Parathyroid adenoma (tissue), 2 donors: Measurements from ENCODE around the gene ISCU.

ENCODE experiments used
- H2AFZ ChIP-seq: fragments of 300-600 bp; sonication (generic); one replicate; pipeline ENCODE4 v1.7.0; 2017; ENCODE audit warnings: antibody characterized with exemption, mild to moderate bottlenecking
- H3K27ac ChIP-seq: fragments of 300-600 bp; sonication (generic); one replicate; pipeline ENCODE4 v1.7.0; 2017
- H3K27me3 ChIP-seq: fragments of 300-600 bp; sonication (generic); one replicate; pipeline ENCODE4 v1.7.0; 2017; ENCODE audit warnings: low read length; ENCODE audit not compliant: control insufficient read depth, insufficient read depth
- H3K36me3 ChIP-seq: fragments of 300-600 bp; sonication (generic); one replicate; pipeline ENCODE4 v1.7.0; 2017; ENCODE audit warnings: low read length; ENCODE audit not compliant: control insufficient read depth, insufficient read depth
- H3K4me1 ChIP-seq: fragments of 300-600 bp; sonication (generic); one replicate; pipeline ENCODE4 v1.7.0; 2017; ENCODE audit warnings: control low read depth
- H3K4me2 ChIP-seq: fragments of 300-600 bp; sonication (generic); one replicate; pipeline ENCODE4 v1.7.0; 2017; ENCODE audit warnings: low read length
- H3K4me3 ChIP-seq: fragments of 300-600 bp; sonication (generic); one replicate; pipeline ENCODE4 v1.7.0; 2017; ENCODE audit warnings: low read depth, low read length
- H3K79me2 ChIP-seq: fragments of 300-600 bp; sonication (generic); one replicate; pipeline ENCODE4 v1.7.0; 2017; ENCODE audit warnings: control low read depth
- H3K9ac ChIP-seq: fragments of 300-600 bp; sonication (generic); one replicate; pipeline ENCODE4 v1.7.0; 2017; ENCODE audit warnings: mild to moderate bottlenecking
- H3K9me3 ChIP-seq: fragments of 300-600 bp; sonication (generic); one replicate; pipeline ENCODE4 v1.7.0; 2017; ENCODE audit warnings: low read length; ENCODE audit not compliant: control insufficient read depth
- TF ChIP-seq, protein P1 (sequence below): fragments of 300-600 bp; sonication (generic); IDR thresholded peaks from one replicate; pipeline ENCODE4 v1.7.0; 2017; ENCODE audit warnings: antibody characterized with exemption, mild to moderate bottlenecking
- donor health status: primary hyperparathyroidism.

ISCU gene

DNA sequence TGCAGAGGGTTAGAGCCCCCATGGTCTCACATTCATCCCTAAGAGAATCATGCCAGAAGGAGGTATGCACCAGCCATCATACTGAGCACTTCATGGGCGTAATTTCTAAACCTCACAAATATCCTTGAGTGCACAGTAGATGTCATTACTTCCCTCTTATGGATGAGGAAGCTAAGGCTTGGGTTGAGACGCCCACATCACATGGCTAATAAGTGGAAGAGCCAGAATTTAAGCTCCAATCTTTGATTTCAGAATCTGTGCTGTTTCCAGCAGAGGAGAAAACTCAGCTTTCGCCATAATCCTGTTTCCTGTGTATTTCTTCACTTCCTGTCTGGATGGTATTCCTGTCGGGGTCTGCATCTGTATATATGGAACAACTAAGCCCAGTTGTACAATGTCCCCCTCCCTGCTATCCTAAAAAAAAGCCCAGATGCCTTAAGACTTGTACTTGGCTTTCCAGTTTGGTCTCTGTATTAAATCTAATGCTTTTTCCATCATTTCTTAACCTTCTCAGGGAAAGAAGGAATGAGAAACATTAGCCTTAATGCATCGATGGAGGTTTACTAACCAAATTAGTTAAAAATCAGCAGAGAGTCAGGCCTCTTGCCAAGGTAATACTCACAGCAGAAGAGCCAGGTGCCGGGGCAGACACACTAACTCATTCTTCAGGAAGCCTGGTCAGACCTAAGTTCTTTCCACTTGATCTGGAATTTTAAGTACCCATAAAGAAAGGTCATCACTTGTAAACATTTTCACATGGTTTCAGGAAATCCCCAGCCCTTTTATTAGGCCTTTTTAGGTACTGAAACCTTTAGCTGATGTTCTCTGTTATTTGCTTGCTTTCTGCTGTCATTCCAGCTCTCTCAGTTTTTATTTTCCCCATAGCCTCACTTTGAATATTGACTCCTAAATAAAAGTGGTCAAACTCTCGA is 5.3 kb downstream of the ISCU start:
- H3K4me2 ChIP-seq = no peak overlapping the region
- no peaks in the 10 kb centered on the region for H3K9me3 ChIP-seq
- H3K27ac ChIP-seq = no peak overlapping the region
- H3K27me3 ChIP-seq = no peaks in the 10 kb centered on the region
- H3K4me1 ChIP-seq = peaks cover 3% of the 10 kb centered on the region
- H3K9ac ChIP-seq = no peak overlapping the region
- no peaks in the 10 kb centered on the region for H3K36me3 ChIP-seq
- no peak overlapping the region for H3K4me3 ChIP-seq
- TF ChIP-seq, protein P1, sequence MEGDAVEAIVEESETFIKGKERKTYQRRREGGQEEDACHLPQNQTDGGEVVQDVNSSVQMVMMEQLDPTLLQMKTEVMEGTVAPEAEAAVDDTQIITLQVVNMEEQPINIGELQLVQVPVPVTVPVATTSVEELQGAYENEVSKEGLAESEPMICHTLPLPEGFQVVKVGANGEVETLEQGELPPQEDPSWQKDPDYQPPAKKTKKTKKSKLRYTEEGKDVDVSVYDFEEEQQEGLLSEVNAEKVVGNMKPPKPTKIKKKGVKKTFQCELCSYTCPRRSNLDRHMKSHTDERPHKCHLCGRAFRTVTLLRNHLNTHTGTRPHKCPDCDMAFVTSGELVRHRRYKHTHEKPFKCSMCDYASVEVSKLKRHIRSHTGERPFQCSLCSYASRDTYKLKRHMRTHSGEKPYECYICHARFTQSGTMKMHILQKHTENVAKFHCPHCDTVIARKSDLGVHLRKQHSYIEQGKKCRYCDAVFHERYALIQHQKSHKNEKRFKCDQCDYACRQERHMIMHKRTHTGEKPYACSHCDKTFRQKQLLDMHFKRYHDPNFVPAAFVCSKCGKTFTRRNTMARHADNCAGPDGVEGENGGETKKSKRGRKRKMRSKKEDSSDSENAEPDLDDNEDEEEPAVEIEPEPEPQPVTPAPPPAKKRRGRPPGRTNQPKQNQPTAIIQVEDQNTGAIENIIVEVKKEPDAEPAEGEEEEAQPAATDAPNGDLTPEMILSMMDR = no peak
- H3K79me2 ChIP-seq = no peaks in the 10 kb centered on the region
- H2AFZ ChIP-seq = no peak overlapping the region

DNA sequence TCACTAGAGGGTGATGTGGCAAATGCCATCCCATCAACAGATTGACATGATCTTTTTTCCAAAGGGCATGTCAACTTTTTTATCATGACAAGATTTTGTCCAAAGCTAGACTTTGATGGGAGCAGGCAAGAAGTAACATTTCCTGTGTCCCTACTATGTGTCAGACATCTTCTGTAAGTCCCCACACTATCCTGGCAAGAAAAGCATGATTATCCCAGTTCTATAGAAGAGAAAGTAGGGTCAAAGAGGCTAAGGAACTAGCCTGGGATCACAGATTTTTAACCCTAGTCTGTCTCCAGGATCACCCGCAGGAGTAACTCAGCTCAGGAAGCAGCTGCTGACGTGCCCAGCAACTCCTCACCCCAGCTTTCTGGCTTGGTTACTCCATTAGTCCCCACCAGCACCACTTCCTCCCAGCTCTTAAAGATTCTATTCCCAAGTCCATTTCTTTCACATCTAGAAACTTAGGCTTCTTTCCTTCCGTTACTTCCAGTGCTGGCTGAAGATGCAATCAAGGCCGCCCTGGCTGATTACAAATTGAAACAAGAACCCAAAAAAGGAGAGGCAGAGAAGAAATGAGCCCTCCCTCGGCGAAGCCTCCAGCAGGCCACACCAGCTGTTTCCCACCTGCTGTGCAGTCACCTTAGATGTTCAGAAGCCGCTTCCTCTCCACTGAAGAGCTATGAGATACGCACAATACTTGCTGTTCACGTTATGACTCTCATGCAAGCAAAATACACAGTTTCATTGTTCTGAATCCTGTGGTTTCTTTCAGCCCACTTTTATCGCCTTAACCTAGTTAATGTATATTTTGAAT is 6.2 kb downstream of the ISCU start:
- no peaks in the 10 kb centered on the region for H3K36me3 ChIP-seq
- no peak overlapping the region for H2AFZ ChIP-seq
- no peaks in the 10 kb centered on the region for H3K9me3 ChIP-seq
- no peak overlapping the region for H3K4me3 ChIP-seq
- H3K4me2 ChIP-seq = no peak overlapping the region
- H3K9ac ChIP-seq = no peak overlapping the region
- H3K4me1 ChIP-seq = peaks cover 3% of the 10 kb centered on the region
- H3K27me3 ChIP-seq = no peaks in the 10 kb centered on the region
- no peak overlapping the region for H3K27ac ChIP-seq
- TF ChIP-seq, protein P1 = no peak
- no peaks in the 10 kb centered on the region for H3K79me2 ChIP-seq

DNA sequence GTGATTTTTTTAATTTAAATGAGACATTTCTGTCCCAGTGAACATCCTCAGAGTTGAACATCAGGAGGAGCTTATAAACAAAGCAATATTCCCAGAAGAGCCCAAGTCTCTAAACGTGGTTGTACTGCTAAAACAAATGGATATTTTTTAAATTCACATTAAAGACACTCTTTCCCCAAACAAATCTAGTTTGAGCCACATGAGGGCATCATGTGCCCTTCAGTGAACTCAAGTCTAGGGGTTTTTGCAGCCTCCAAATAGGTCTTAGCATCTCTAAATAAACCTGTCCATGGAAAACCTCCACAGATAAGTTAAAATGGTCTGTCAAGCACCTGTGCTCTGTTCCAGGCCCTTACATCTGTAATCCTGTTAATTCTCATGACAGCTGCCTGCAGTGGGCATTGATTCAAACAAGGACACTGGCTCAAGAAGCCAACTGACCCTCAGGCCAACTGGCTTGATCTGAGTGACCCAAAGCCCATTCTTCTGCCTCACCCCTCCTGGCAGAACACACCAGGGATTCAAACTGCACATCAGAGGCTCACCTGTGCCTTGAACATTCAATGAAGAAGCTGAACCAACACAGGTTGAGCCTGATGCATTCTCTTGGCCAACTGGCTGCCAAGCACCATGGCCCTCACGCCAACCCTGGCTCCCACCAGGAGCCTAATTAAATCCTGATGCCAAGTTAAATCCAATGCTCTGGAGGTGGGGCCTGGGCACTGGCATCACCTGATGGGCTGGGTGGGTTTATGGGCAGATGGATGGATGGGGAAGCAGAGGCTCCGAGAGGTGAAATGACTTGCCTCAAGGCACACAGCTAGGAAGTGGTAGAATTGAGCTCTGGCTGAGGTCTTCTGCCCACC is 8.6 kb downstream of the ISCU start:
- no peaks in the 10 kb centered on the region for H3K27me3 ChIP-seq
- no peak overlapping the region for H2AFZ ChIP-seq
- no peaks in the 10 kb centered on the region for H3K9me3 ChIP-seq
- H3K36me3 ChIP-seq = no peaks in the 10 kb centered on the region
- no peak overlapping the region for H3K4me3 ChIP-seq
- H3K9ac ChIP-seq = no peak overlapping the region
- H3K4me1 ChIP-seq = no peaks in the 10 kb centered on the region
- no peak overlapping the region for H3K27ac ChIP-seq
- H3K4me2 ChIP-seq = no peak overlapping the region
- no peaks in the 10 kb centered on the region for H3K79me2 ChIP-seq
- TF ChIP-seq, protein P1 = peak; percentile 16

DNA sequence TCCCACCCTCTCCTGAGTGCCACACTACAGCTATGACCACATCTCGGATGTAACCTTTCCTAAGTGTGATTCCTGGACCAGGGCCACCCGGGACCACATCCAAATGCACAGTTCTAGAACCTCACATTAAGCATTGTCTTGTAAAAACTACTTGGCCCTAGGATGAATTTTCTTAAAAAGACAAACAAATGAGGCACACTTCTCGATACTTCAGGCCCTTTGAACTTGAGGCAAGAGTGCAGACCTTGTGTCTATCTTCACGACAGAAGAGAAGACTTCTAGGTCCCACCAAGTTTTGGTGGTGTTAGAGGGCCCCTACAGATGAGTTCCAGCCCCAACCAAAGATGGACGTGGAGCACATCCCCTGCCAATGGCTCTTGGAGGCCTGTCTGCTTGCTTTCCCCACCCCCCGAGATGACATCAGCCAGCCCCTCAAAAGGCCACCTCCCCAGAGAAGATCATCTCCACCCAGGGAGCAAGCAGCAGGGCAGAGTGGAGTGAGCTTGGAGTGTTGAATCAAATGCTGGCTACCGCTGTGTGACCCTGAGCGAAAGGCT is 9.3 kb downstream of the ISCU start:
- no peaks in the 10 kb centered on the region for H3K36me3 ChIP-seq
- no peak overlapping the region for H2AFZ ChIP-seq
- TF ChIP-seq, protein P1 = no peak
- no peaks in the 10 kb centered on the region for H3K79me2 ChIP-seq
- no peak overlapping the region for H3K4me2 ChIP-seq
- H3K27ac ChIP-seq = no peak overlapping the region
- no peaks in the 10 kb centered on the region for H3K4me1 ChIP-seq
- H3K4me3 ChIP-seq = no peak overlapping the region
- H3K27me3 ChIP-seq = no peaks in the 10 kb centered on the region
- no peak overlapping the region for H3K9ac ChIP-seq
- H3K9me3 ChIP-seq = no peaks in the 10 kb centered on the region
